Measurements from ENCODE around the gene CELF4.

CELF4 gene

DNA sequence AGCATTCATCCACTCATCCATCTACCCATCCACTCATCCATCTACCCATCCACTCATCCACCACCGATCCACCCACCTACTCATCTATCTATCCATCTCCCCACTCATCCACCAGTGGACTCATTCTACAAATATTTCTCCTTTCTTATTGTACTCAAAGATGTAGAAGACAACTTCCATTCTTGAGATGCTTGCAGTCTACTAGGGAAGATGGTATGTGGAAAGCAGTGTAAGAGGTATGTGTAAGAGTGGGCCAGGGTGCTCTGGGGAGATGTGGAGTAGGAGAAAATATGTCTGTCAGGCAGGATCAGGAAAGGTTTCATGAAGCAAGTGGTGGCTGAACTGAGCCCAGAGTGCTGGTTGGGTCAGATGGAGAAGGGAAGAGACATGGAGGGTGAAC, 150.8 kb downstream of the CELF4 start:
- FAIRE-seq = no peak
- no peak for DNase-seq (ENCODE audit: insufficient read length)
- TF ChIP-seq POLR2A (IDR thresholded peaks at IDR 0.05; ENCODE audit: low read depth, low read length) = no peak
- no peak for TF ChIP-seq TAF1 (IDR thresholded peaks at IDR 0.05; ENCODE audit: borderline replicate concordance, low read depth, low read length)

DNA sequence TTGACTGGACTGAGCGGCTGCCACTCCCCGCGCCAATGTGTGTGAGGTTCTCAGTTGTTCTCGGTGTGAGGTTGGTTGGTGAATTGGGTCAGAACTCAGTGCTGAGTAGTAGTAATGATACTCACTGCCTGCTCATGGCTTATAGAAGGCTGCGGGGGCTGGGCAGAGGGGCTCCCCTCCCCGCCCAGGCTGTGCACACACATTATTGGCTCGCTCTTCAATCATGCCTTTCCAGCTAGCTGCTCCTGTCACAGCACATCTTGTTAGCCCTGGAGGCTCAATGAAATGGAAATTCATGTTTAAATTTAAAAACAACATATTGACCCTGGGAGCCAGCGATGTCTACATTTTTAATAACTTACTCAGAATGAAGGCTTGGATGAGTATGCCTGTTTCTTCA, 152.8 kb downstream of the CELF4 start:
- DNase-seq (ENCODE audit: insufficient read length) (no peak), FAIRE-seq (no peak)
- TF ChIP-seq POLR2A (IDR thresholded peaks at IDR 0.05; ENCODE audit: low read depth, low read length) (no peak), TAF1 (IDR thresholded peaks at IDR 0.05; ENCODE audit: borderline replicate concordance, low read depth, low read length) (no peak)

DNA sequence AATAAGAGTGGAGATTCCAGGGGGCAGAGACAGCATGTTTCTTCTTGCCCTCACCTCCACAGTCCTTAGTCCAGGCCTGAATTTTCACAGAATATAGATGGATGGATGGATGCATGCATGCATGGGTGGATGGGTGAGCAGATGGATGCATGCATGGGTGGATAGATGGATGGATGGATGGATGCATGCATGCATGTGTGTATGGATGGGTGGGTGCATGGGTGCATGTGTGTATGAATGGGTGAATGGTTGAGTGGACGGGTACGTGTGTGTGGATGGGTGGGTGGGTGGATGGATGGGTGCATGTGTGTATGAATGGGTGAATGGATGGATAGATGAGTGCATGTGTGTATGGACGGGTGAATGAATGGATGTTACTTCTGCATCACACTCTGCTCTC, 153.3 kb downstream of the CELF4 start:
- DNase-seq (ENCODE audit: insufficient read length) = no peak
- TF ChIP-seq POLR2AphosphoS5 (IDR thresholded peaks at IDR 0.05; ENCODE audit: low read depth, low read length) (no peak), TAF1 (IDR thresholded peaks at IDR 0.05; ENCODE audit: borderline replicate concordance, low read depth, low read length) (no peak)
- no peak for FAIRE-seq

DNA sequence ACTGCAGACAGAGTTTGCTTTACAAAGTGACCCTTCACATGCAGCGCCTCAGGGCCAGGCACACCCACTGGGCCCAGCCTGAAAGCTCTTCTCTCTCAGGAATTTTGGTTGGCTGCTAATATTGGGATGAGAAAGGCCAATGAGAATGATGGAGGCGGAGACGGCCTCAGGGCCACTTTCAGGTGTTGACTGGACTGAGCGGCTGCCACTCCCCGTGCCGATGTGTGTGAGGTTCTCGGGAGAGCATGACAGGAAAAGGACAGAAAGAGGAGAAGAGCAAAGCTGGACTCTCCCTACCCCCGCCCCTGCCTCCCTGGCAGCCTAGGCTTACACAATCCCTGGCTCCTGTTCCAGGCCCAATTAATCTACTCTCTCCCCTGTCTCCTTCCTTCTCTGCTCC, 155.7 kb downstream of the CELF4 start:
- FAIRE-seq = no peak
- no peak for TF ChIP-seq POLR2A (IDR thresholded peaks at IDR 0.05; ENCODE audit: low read depth, low read length)
- no peak for DNase-seq (ENCODE audit: insufficient read length)

DNA sequence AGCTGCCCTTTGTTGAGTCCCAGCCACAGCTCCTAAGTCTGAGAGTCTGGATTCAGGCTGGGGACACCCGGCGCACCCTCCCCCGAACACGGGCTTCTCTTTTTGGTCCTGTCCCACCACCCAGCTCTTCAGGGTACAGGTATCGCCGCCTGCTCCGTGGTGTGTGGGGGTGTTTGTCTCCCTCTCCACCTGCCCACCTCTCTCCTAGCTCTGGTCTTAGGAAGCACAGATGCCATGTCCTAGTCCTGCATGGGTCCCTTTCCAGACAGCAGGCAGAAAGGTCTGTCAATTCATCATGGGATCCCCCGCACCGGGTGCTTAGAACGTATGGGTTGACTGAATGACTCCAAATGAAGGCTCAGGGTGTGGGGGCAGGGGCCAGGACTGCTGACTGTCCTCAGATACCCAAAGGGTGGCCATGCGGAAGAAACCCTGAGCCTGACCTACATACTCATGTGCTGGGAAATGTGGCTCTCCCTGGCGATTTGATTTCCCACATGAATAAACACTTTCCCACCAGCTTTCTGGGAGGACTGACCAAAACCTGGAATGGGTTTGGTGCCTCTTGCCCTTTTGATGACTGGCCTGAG, 156.8 kb downstream of the CELF4 start:
- DNase-seq (ENCODE audit: insufficient read length) = no peak
- no peak for FAIRE-seq
- TF ChIP-seq POLR2AphosphoS5 (IDR thresholded peaks at IDR 0.05; ENCODE audit: low read depth, low read length) (no peak), TAF1 (IDR thresholded peaks at IDR 0.05; ENCODE audit: borderline replicate concordance, low read depth, low read length) (no peak), POLR2A (IDR thresholded peaks at IDR 0.05; ENCODE audit: low read depth, low read length) (no peak)

DNA sequence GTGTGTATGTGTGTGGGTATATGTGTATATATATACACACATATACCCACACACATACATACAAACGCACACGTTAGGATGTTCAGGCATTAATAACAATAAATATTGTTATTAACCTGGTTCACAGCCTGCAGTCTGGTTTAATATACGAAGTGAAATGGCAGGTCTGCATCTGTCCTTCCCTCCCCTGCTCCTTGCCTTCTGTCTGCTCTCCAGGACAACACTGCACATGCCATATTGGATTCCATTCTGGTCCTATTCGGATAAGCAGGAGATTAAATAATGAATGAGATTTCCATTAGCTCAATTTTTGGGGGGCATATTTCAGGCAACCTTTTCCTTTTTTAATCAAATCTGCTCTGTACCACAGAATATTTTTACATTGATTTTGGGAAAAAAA, 158.0 kb downstream of the CELF4 start:
- TF ChIP-seq POLR2A (IDR thresholded peaks at IDR 0.05; ENCODE audit: low read depth, low read length) = no peak
- TF ChIP-seq TAF1 (IDR thresholded peaks at IDR 0.05; ENCODE audit: borderline replicate concordance, low read depth, low read length) = no peak
- TF ChIP-seq POLR2AphosphoS5 (IDR thresholded peaks at IDR 0.05; ENCODE audit: low read depth, low read length) = no peak
- no peak for FAIRE-seq
- DNase-seq (ENCODE audit: insufficient read length) = no peak

DNA sequence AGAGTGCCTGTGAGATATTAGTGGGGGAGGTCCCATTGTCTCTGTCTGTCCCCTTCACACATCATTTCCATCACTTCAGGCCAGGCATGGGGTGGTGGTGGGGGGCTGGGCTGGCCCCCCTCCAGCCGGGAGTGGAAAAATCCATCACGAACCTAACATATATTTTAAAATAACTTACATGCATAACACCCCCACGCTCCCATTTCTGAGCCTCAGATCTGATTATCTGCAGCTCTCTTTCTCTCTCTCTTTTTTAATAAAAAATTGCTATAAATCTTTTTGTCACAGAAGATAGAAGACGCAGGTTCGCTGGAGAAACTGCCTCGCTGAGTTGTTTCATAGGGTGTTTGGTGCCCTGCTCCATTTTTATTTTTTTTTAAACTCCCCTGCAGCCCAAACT, 159.8 kb downstream of the CELF4 start:
- TF ChIP-seq POLR2A (IDR thresholded peaks at IDR 0.05; ENCODE audit: low read depth, low read length) (no peak), TAF1 (IDR thresholded peaks at IDR 0.05; ENCODE audit: borderline replicate concordance, low read depth, low read length) (no peak), POLR2AphosphoS5 (IDR thresholded peaks at IDR 0.05; ENCODE audit: low read depth, low read length) (no peak)
- no peak for DNase-seq (ENCODE audit: insufficient read length)
- no peak for FAIRE-seq

DNA sequence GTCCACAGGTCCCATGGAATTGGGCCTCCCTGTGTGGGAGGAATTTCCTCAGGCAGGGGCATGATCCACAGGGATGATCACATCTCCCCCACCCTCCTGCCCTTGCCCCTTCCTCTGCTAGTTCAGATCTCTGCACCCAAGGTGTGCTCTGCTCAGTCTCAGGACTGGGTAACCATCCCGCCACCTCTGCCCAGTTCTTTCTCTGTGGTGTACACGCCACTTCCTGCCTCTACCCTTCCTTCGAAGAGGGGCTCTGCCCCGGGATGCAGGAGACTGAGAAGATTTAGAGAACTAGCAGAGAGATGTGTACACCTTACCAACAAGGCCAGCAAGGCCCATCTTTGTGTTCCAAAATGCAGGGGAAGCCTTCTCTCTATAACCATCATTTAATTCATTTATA, 160.4 kb downstream of the CELF4 start:
- no peak for TF ChIP-seq POLR2A (IDR thresholded peaks at IDR 0.05; ENCODE audit: low read depth, low read length)
- no peak for TF ChIP-seq POLR2AphosphoS5 (IDR thresholded peaks at IDR 0.05; ENCODE audit: low read depth, low read length)
- no peak for TF ChIP-seq TAF1 (IDR thresholded peaks at IDR 0.05; ENCODE audit: borderline replicate concordance, low read depth, low read length)
- FAIRE-seq (no peak), DNase-seq (ENCODE audit: insufficient read length) (no peak)

DNA sequence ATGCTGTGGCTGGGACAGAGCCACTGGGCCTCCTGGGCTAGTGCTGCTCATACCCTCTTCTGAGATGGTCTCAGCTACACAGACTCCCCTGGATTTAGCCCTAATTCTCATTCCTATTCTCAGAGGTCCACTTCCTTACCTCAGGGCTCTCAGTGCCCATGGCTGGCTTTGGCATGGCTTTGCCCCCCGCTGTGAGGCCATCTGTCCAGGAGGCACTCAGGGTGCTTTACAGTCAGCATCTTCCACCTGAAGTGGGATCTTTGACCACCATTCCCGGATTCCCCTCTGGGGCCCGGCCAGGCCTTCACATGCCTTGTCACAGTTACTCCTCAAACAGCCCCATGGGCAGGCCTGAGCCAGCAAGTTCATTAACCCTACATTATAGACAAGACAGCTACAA, 161.8 kb downstream of the CELF4 start:
- DNase-seq (ENCODE audit: insufficient read length) (no peak), FAIRE-seq (no peak)
- TF ChIP-seq POLR2AphosphoS5 (IDR thresholded peaks at IDR 0.05; ENCODE audit: low read depth, low read length) (no peak), TAF1 (IDR thresholded peaks at IDR 0.05; ENCODE audit: borderline replicate concordance, low read depth, low read length) (no peak), POLR2A (IDR thresholded peaks at IDR 0.05; ENCODE audit: low read depth, low read length) (no peak)

DNA sequence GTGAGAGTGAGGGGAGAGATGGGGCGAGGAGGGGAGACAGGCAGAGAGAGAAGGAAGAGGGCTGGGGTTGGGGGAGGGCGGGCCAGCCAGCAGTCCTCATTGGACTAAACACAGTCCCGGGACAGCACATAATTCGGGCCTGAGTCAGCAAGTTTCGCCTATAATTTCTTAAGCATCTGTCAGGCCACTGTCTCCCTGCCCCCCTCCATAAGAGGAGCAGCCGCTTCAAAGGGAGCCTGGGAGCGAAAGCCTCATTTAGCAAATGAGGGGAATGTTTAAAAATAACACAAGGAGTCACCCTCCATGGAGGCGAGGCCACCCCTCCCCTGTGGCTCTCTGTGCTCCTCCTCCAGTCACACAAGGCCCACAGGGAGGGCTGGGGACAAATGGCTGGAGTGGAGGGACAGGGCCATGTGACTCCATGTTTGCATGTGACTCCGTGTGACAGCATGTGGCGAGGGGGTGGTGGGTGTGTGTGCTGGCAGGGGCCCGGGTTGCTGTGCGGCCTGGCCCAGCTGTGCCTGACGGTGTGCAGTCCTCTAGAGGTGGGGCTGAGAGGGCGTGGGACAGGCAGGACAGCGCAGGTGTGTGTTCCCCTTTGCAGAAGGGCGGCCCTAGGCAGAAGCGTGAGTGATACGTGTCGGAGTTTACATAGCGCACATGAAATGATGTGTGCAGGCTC, 162.4 kb downstream of the CELF4 start:
- DNase-seq (ENCODE audit: insufficient read length) (no peak), FAIRE-seq (no peak)
- TF ChIP-seq POLR2AphosphoS5 (IDR thresholded peaks at IDR 0.05; ENCODE audit: low read depth, low read length) = no peak
- no peak for TF ChIP-seq TAF1 (IDR thresholded peaks at IDR 0.05; ENCODE audit: borderline replicate concordance, low read depth, low read length)
- no peak for TF ChIP-seq POLR2A (IDR thresholded peaks at IDR 0.05; ENCODE audit: low read depth, low read length)

DNA sequence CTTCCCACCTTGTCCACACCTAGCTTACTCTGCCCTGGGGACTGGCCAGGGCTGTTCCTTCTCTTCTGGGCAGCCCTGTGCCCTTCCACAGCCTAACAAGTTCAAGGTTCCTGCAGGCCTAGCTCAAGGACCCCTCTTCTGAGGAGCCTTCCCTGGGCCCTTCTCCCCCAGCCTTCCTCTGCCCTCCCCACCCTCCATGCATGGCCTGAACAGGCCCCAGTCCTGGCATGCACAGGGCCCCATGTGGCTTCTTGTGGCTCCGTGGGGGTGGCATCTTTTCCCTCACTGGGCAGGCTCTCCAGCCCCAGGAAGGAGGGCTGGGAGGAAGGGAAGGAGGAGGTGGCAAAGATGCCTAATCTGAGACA, 162.9 kb downstream of the CELF4 start:
- FAIRE-seq = no peak
- DNase-seq (ENCODE audit: insufficient read length) = no peak
- TF ChIP-seq TAF1 (IDR thresholded peaks at IDR 0.05; ENCODE audit: borderline replicate concordance, low read depth, low read length) = no peak
- TF ChIP-seq POLR2A (IDR thresholded peaks at IDR 0.05; ENCODE audit: low read depth, low read length) = no peak
- no peak for TF ChIP-seq POLR2AphosphoS5 (IDR thresholded peaks at IDR 0.05; ENCODE audit: low read depth, low read length)

DNA sequence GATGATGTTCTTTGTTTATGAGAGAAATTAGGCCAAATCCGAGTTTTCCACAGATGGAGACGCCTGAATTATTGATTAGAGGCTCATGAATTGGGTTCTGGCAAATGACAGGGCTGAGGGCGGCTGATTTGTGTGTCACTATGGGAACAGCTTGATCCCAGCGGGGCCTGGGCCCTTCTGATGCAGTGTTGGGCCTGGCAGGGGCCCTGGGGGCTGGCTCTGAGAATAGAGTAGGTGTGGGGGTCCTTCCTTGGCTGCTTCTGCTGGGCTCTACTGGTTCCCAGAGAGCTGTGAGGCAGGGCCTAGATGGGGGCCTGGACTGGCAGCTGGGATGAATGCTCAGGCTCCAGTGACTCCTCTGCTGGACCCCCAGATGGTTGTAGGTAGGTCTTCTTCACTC, 164.8 kb downstream of the CELF4 start:
- DNase-seq (ENCODE audit: insufficient read length) (no peak), FAIRE-seq (no peak)
- TF ChIP-seq POLR2A (IDR thresholded peaks at IDR 0.05; ENCODE audit: low read depth, low read length) = no peak
- no peak for TF ChIP-seq POLR2AphosphoS5 (IDR thresholded peaks at IDR 0.05; ENCODE audit: low read depth, low read length)
- TF ChIP-seq TAF1 (IDR thresholded peaks at IDR 0.05; ENCODE audit: borderline replicate concordance, low read depth, low read length) = no peak

Data from GM12892 (cell line).